ENCODE measurements around the gene CORO2A. TPM values are rescaled to one million over a fixed set of nuclear protein-coding genes. Genes with fewer than 3 reads are reported as not detected.
A peak's percentile ranks its signal among the peaks of the same experiment; 100 is the strongest.

CORO2A gene
- total and polyA plus RNA-seq, 2 of the 13 experiments (the other 11 are each of a cell fraction or from before 2014, with no cell fraction given): 14.4 to 15.3 TPM

DNA sequence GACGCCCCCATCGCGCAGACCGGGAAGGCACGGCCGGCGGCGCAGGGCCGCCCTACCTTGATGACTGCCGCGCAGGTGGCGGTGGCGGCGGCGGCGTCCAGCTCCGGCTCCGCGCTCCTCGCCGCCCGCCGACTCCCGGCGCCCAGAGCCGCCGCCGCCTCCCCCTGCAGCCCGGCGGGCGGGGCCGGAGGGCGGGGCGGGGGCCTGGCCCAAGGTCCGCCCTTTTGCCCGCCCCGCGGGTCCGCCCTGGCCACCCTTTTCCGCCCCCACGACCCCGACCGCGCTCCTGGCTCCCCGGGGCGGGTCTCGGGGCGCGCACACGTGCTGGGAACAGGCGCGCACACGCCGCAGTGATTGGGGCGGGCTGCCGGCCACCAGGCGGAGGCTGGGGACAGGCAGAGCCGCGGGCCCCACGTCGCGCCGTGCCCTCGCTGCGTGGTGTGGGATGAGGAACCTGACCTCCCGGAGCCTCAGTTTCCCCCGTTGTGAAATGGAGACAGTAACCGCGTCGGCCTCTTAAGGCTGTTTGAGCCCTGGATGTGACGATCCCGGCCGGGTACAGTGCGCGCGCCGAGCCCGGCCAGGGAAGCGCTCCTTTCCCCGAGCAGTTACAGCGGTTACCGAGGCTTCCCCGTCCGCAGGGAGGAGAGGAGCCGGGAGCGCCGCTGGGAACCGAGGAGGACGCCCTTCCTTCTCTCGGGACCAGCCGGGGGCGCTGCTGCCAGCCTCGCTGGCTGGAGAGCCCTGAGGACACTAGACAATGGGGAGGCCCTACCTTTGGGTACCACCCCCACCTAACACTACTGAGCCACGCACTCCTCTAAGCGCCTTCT is at the start of gene CORO2A (continued):
- TF ChIP-seq ZGPAT (CRISPR knock-in tag; IDR thresholded peaks at IDR 0.05): peak; percentile 81
- no peak for TF ChIP-seq U2AF1 (optimal IDR thresholded peaks at IDR 0.05; ENCODE audit: low read depth, low read length)
- no peak for TF ChIP-seq ZNF839 (CRISPR knock-in tag; IDR thresholded peaks at IDR 0.05; ENCODE audit: borderline replicate concordance)
- TF ChIP-seq TAF1 (CRISPR knock-in tag; IDR thresholded peaks at IDR 0.05): peak; percentile 57; the same call in 1 of the 2 replicates
- no peak; the same call in 1 of the 2 replicates for TF ChIP-seq ZNF619 (CRISPR knock-in tag; IDR thresholded peaks at IDR 0.05)
- TF ChIP-seq SAFB2 (CRISPR knock-in tag; IDR thresholded peaks at IDR 0.05; ENCODE audit: borderline replicate concordance, low read depth): peak; percentile 68; the same call in 1 of the 2 replicates
- TF ChIP-seq ZNF3 (CRISPR knock-in tag; IDR thresholded peaks at IDR 0.05): no peak
- no peak for TF ChIP-seq ZBTB49 (CRISPR knock-in tag; IDR thresholded peaks at IDR 0.05; ENCODE audit: borderline replicate concordance)
- no peak for TF ChIP-seq HNRNPH1 (optimal IDR thresholded peaks at IDR 0.05; ENCODE audit: low read depth, low read length)
- no peak; the same call in 1 of the 2 replicates for TF ChIP-seq ZNF788 (CRISPR knock-in tag; IDR thresholded peaks at IDR 0.05; ENCODE audit: borderline replicate concordance)
- TF ChIP-seq MAF1 (CRISPR knock-in tag; IDR thresholded peaks at IDR 0.05; ENCODE audit: borderline replicate concordance): no peak
- TF ChIP-seq ZNF75D (CRISPR knock-in tag; IDR thresholded peaks at IDR 0.05; ENCODE audit: borderline replicate concordance): no peak
- no peak for TF ChIP-seq ZNF253 (CRISPR knock-in tag; IDR thresholded peaks at IDR 0.05; ENCODE audit: borderline replicate concordance)
- no peak for TF ChIP-seq ZNF577 (CRISPR knock-in tag; IDR thresholded peaks at IDR 0.05; ENCODE audit: borderline replicate concordance, low read depth)
- TF ChIP-seq SALL2 (CRISPR knock-in tag; IDR thresholded peaks at IDR 0.05): peak; percentile 59; the same call in 1 of the 2 replicates
- no peak for TF ChIP-seq ZBTB37 (CRISPR knock-in tag; IDR thresholded peaks at IDR 0.05)
- 0 out of 2 replicates have a peak, but pooled peaks have one; percentile 25 for TF ChIP-seq ZSCAN12 (CRISPR knock-in tag; IDR thresholded peaks at IDR 0.05)
- TF ChIP-seq TGIF2 (CRISPR knock-in tag; IDR thresholded peaks at IDR 0.05): no peak
- peak; percentile 74; the same call in 1 of the 2 replicates for TF ChIP-seq ZSCAN20 (CRISPR knock-in tag; IDR thresholded peaks at IDR 0.05; ENCODE audit: borderline replicate concordance)
- TF ChIP-seq E2F5 (CRISPR knock-in tag; conservative IDR thresholded peaks at IDR 0.05): no peak
- no peak for TF ChIP-seq ZZZ3 (CRISPR knock-in tag; IDR thresholded peaks at IDR 0.05; ENCODE audit: borderline replicate concordance)
- no peak for TF ChIP-seq ZNF790 (CRISPR knock-in tag; IDR thresholded peaks at IDR 0.05; ENCODE audit: borderline replicate concordance)
- no peak for TF ChIP-seq ZFAT (CRISPR knock-in tag; conservative IDR thresholded peaks at IDR 0.05)
- TF ChIP-seq DPF2 (CRISPR knock-in tag; IDR thresholded peaks at IDR 0.05; ENCODE audit: borderline replicate concordance, low read depth): no peak

Measured in HepG2 (cell line).